ENCODE results near the gene AGK. TPM values are rescaled to one million over a fixed set of nuclear protein-coding genes. Genes with fewer than 3 reads are reported as not detected.
A peak's percentile ranks its signal among the peaks of the same experiment; 100 is the strongest.

AGK gene
- total and polyA plus RNA-seq, 2 of the 8 experiments (the other 6 are each of a cell fraction or from before 2014, with no cell fraction given), result 25.8 to 34.0 TPM

GRCh38 chr7:141533149-141533949, 17.9 kb upstream of the AGK start:
- H3K4me3 ChIP-seq (ENCODE audit: extremely low read depth in 1 of 4, insufficient read depth in 2 of 4, low read depth in 3 of 4, low read length in 4 of 4), result no peak overlapping the region
- no peak overlapping the region for H2BK12ac ChIP-seq (ENCODE audit: low read depth, low read length)
- no peak overlapping the region for H3K18ac ChIP-seq (ENCODE audit: extremely low read depth, low read length)
- H2AK5ac ChIP-seq (ENCODE audit: low read depth, low read length), result no peak overlapping the region
- H3K79me2 ChIP-seq (ENCODE audit: control insufficient read depth in 1 of 2, insufficient read depth in 2 of 2, low read length in 2 of 2), result no peaks in the 10 kb centered on the region
- H3K4me1 ChIP-seq (replicated peaks in 1 of 4; ENCODE audit: control insufficient read depth in 3 of 4, insufficient read depth in 4 of 4, low read length in 3 of 4), result no peaks in the 10 kb centered on the region
- ChIA-PET POLR2A (ENCODE audit: partially characterized antibody) (no interaction called here), CTCF (ENCODE audit: partially characterized antibody) (interaction anchor here (0.5 to 5.3 kb wide), 62 partner anchors 8 to 1291 kb away, joined by 3 to 54 read pairs (median 4); no protein-coding TSS in a partner anchor)
- DNase-seq (ENCODE audit: low read depth in 1 of 2, low spot score in 2 of 2) (peak in 1 of 2 experiments; percentile 79), FAIRE-seq (peak; percentile 93)
- H2BK20ac ChIP-seq (ENCODE audit: low read length), result no peak overlapping the region
- H3K9ac ChIP-seq (replicated peaks in 1 of 4; ENCODE audit: extremely low read depth in 1 of 4, low read depth in 3 of 4, low read length in 3 of 4), result no peak overlapping the region
- H3K36me3 ChIP-seq (ENCODE audit: control insufficient read depth in 2 of 4, insufficient read depth in 4 of 4, low read length in 3 of 4), result no peaks in the 10 kb centered on the region
- H2BK120ac ChIP-seq (replicated peaks; ENCODE audit: low read depth, low read length), result no peak overlapping the region
- no peaks in the 10 kb centered on the region for H3K9me3 ChIP-seq (ENCODE audit: insufficient read depth in 2 of 2, low read depth in 1 of 2, low read length in 1 of 2)
- no peak overlapping the region for H4K91ac ChIP-seq (replicated peaks; ENCODE audit: insufficient read length, low read length)
- H2BK15ac ChIP-seq (ENCODE audit: low read length), result no peak overlapping the region
- no peak overlapping the region for H3K14ac ChIP-seq (ENCODE audit: insufficient read length)
- H3K27ac ChIP-seq (ENCODE audit: low read depth, low read length), result no peak overlapping the region; the same call in 1 of the 2 replicates
- H3K4me2 ChIP-seq (ENCODE audit: insufficient read depth in 1 of 2, low read depth in 2 of 2, low read length in 2 of 2), result no peak overlapping the region
- H4K20me1 ChIP-seq (replicated peaks in 1 of 2; ENCODE audit: control insufficient read depth in 1 of 2, insufficient read depth in 2 of 2, low read length in 2 of 2), result no peaks in the 10 kb centered on the region
- no peak overlapping the region for H2BK5ac ChIP-seq (ENCODE audit: low read depth, low read length)
- H3K23me2 ChIP-seq (ENCODE audit: low read depth, low read length), result no peaks in the 10 kb centered on the region
- 38% methylated on average over 11 of the region's 11 CpGs; no CpG with 5 or more reads in 1 of the 2 experiments for WGBS, 2 experiments (ENCODE audit: extremely low coverage in 1 of 2, insufficient coverage in 1 of 2, insufficient read length in 1 of 2, insufficient replicate concordance in 2 of 2, low coverage in 1 of 2, low lambda C conversion rate in 2 of 2, missing lambda C conversion rate in 1 of 2)
- H3K27me3 ChIP-seq (replicated peaks in 1 of 4; ENCODE audit: control insufficient read depth in 3 of 4, extremely low read depth in 1 of 4, insufficient read depth in 3 of 4, low read length in 3 of 4), result no peaks in the 10 kb centered on the region
- no peak overlapping the region for H3K23ac ChIP-seq (ENCODE audit: insufficient read length)
- H2AFZ ChIP-seq (ENCODE audit: low read length), result no peak overlapping the region
- TF ChIP-seq, protein P1, sequence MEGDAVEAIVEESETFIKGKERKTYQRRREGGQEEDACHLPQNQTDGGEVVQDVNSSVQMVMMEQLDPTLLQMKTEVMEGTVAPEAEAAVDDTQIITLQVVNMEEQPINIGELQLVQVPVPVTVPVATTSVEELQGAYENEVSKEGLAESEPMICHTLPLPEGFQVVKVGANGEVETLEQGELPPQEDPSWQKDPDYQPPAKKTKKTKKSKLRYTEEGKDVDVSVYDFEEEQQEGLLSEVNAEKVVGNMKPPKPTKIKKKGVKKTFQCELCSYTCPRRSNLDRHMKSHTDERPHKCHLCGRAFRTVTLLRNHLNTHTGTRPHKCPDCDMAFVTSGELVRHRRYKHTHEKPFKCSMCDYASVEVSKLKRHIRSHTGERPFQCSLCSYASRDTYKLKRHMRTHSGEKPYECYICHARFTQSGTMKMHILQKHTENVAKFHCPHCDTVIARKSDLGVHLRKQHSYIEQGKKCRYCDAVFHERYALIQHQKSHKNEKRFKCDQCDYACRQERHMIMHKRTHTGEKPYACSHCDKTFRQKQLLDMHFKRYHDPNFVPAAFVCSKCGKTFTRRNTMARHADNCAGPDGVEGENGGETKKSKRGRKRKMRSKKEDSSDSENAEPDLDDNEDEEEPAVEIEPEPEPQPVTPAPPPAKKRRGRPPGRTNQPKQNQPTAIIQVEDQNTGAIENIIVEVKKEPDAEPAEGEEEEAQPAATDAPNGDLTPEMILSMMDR (IDR thresholded peaks at IDR 0.05; ENCODE audit: control extremely low read depth in 1 of 3, insufficient read depth in 1 of 3, low read depth in 1 of 3, low read length in 3 of 3), result peak; percentile 76 to 93 (median 88)
- TF ChIP-seq JUND (IDR thresholded peaks at IDR 0.05; ENCODE audit: low read length), result 0 out of 2 replicates have a peak, but pooled peaks have one; percentile 32
- TF ChIP-seq SP4 (IDR thresholded peaks at IDR 0.05; ENCODE audit: low read length), result no peak
- no peak for TF ChIP-seq KDM1A (IDR thresholded peaks at IDR 0.05; ENCODE audit: borderline replicate concordance, low read length)
- peak; percentile 97 to 98 for TF ChIP-seq RAD21 (IDR thresholded peaks at IDR 0.05 in 1 of 2, conservative IDR thresholded peaks at IDR 0.05 in 1 of 2; ENCODE audit: low read depth in 2 of 2, low read length in 2 of 2)
- TF ChIP-seq, protein P2, sequence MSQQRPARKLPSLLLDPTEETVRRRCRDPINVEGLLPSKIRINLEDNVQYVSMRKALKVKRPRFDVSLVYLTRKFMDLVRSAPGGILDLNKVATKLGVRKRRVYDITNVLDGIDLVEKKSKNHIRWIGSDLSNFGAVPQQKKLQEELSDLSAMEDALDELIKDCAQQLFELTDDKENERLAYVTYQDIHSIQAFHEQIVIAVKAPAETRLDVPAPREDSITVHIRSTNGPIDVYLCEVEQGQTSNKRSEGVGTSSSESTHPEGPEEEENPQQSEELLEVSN (IDR thresholded peaks at IDR 0.05), result no peak
- no peak overlapping the region for H4K5ac ChIP-seq (ENCODE audit: insufficient read length, low read depth, low read length)
- no peaks in the 10 kb centered on the region; the same call in 1 of the 2 replicates for H3K79me1 ChIP-seq (ENCODE audit: low read depth, low read length)
- no peak overlapping the region for H3K4ac ChIP-seq (replicated peaks; ENCODE audit: insufficient read length, low read depth, low read length)
- H4K8ac ChIP-seq (ENCODE audit: extremely low read depth, insufficient read depth, low read length), result no peak overlapping the region
- H3K56ac ChIP-seq (replicated peaks; ENCODE audit: insufficient read length, low read depth, low read length), result no peak overlapping the region
